Activated T-cell treated with anti-CD3 and anti-CD28 coated beads, Interleukin-2, amount 50 U/mL, for 72 hours (primary cell): ENCODE measurements around the gene COX11. TPM values are rescaled to one million over a fixed set of nuclear protein-coding genes. Genes with fewer than 3 reads are reported as not detected.
A peak's percentile ranks its signal among the peaks of the same experiment; 100 is the strongest.

Experiments
- ATAC-seq, 2 donors: fragments of 150-1000 bp; cut with Tn5 transposase; replicated peaks in 1 of 2; 2 replicates each; pipeline ENCODE4 v1.10.0; 2021; ENCODE audit warnings: moderate library complexity in 2 of 2, mild to moderate bottlenecking in 1 of 2
- DNase-seq, 2 donors: peaks; one replicate each; pipeline ENCODE4 v3.0.0; 2021 to 2022; ENCODE audit warnings: mixed read lengths in 1 of 2
- H3K27ac Mint-ChIP-seq: one replicate; pipeline ENCODE4 v1.8.0; 2022; ENCODE audit warnings: mild to moderate bottlenecking, moderate library complexity, mixed read lengths
- H3K27me3 Mint-ChIP-seq: one replicate; pipeline ENCODE4 v1.8.0; 2022; ENCODE audit warnings: low read depth, mixed read lengths
- H3K36me3 Mint-ChIP-seq, 2 donors: one replicate each; pipeline ENCODE4 v1.8.0; 2022; ENCODE audit warnings: mixed read lengths in 2 of 2, mild to moderate bottlenecking in 1 of 2; ENCODE audit not compliant: insufficient read depth in 2 of 2
- H3K4me1 Mint-ChIP-seq: one replicate; pipeline ENCODE4 v1.8.0; 2022; ENCODE audit warnings: low read depth, mixed read lengths
- H3K4me3 Mint-ChIP-seq, 2 donors: one replicate each; pipeline ENCODE4 v1.8.0; 2022; ENCODE audit warnings: mild to moderate bottlenecking in 2 of 2, mixed read lengths in 2 of 2, moderate library complexity in 2 of 2
- H3K9me3 Mint-ChIP-seq, 2 donors: one replicate each; pipeline ENCODE4 v1.8.0; 2022; ENCODE audit warnings: mixed read lengths in 2 of 2
- total RNA-seq, 2 donors: library from RNA; stranded (reverse); gene quantifications; one replicate each; pipeline ENCODE4 v1.2.3, GENCODE V29; 2022

Gene COX11, protein sequence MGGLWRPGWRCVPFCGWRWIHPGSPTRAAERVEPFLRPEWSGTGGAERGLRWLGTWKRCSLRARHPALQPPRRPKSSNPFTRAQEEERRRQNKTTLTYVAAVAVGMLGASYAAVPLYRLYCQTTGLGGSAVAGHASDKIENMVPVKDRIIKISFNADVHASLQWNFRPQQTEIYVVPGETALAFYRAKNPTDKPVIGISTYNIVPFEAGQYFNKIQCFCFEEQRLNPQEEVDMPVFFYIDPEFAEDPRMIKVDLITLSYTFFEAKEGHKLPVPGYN
- total RNA-seq = 10 to 100 TPM; 52.1 to 52.7 TPM

DNA sequence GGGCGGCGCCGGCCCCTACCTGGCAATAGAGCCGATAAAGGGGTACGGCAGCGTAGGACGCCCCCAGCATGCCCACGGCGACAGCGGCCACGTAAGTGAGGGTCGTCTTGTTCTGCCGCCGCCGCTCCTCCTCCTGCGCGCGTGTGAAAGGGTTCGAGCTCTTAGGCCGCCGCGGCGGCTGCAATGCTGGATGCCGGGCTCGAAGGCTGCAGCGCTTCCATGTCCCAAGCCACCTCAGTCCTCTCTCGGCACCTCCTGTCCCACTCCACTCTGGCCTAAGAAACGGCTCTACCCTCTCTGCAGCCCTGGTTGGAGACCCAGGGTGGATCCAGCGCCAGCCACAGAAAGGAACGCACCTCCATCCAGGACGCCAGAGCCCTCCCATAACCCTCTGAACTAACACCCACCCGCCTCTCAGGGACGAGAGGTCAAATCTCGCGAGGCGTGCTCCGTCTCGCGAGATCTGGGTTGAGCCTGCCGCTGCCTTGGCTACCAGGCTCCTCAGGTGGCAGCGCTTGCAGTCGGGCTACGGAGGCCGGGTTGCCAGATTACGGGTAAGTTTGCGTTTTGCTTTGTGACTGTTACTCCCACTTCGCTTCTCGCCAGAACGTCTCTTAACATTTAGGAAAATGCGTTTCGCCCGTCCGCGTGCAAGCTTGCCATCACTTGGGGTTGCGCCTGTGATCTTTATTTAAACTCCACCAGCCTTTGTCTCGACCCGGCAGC lies at the start of gene COX11, which contains the start of gene STXBP4:
TSS of gene COX11 (minus strand) at position 393 of the 726 bp plus-strand sequence. CDS start at position 385, 8 bp downstream.
TSS of gene STXBP4 (plus strand) at position 504 of the 726 bp plus-strand sequence. CDS start 17,455 bp downstream, outside the sequence.
- peaks cover 30% of the 10 kb centered on the region for H3K4me1 Mint-ChIP-seq
- no peaks in the 10 kb centered on the region for H3K27me3 Mint-ChIP-seq
- H3K36me3 Mint-ChIP-seq = peaks cover 0 to 1% of the 10 kb centered on the region in 2 donors
- DNase-seq (peak; percentile 93 to 95), ATAC-seq (peak; percentile 95 to 98)
- H3K27ac Mint-ChIP-seq = no peak within 1 kb of the TSS
- H3K4me3 Mint-ChIP-seq = no peak within 1 kb of the TSS
- H3K9me3 Mint-ChIP-seq = no peaks in the 10 kb centered on the region

- H3K4me1 Mint-ChIP-seq = no peaks in the 10 kb centered on the region
- no peak overlapping the region for H3K27ac Mint-ChIP-seq
- H3K4me3 Mint-ChIP-seq = no peak overlapping the region
- DNase-seq (no peak), ATAC-seq (no peak)
- H3K27me3 Mint-ChIP-seq = no peaks in the 10 kb centered on the region
- no peaks in the 10 kb centered on the region for H3K36me3 Mint-ChIP-seq
- H3K9me3 Mint-ChIP-seq = no peaks in the 10 kb centered on the region
These were observed 37.1 kb upstream of the COX11 start for GRCh38 chr17:55005520-55005919.

DNA sequence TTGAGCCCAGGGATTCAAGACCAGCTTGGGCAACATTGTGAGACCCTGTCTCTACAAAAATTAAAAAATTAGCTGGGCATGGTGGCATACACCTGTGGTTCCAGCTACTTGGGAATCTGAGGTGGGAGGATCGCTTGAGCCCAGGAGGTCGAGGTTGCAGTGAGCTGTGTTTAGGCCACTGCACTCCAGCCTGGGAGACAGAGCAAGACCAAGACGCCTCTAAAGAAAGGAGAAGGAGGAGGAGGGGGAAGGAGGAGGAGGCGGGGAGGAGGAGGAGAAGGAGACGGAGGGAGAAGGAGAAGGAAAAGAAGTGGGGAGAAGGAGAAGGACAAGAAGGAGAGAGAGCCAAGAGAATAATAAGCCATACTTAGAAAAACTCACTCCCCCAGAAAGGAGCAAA lies 36.0 kb upstream of the COX11 start:
- Mint-ChIP-seq H3K27me3 (no peaks in the 10 kb centered on the region), H3K36me3 (no peaks in the 10 kb centered on the region), H3K4me3 (no peak overlapping the region), H3K4me1 (no peaks in the 10 kb centered on the region), H3K27ac (no peak overlapping the region), H3K9me3 (no peaks in the 10 kb centered on the region)
- ATAC-seq = no peak
- DNase-seq = no peak

DNA sequence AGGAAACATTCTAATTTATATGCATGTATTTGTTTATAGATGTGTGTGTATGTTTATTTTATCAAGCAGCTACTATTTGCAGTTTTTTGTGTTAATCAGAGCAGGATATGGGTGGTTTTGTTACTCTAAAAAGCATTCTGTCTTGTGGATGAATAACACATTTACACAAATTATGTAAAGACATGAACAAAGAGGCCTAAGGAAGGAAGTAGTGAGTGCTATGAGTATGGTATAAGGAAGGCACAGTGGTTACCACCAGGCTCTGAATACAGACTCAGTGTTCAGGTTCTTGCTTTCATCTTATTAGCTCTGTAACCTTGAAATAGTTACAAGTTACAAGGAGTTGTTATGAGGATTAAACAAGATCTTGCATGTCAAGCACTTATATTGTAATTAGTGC lies 34.0 kb upstream of the COX11 start:
- Mint-ChIP-seq H3K4me3 (no peak overlapping the region), H3K36me3 (no peaks in the 10 kb centered on the region), H3K4me1 (no peaks in the 10 kb centered on the region), H3K27me3 (no peaks in the 10 kb centered on the region), H3K27ac (no peak overlapping the region), H3K9me3 (no peaks in the 10 kb centered on the region)
- DNase-seq = no peak
- ATAC-seq = no peak

GRCh38 chr17:54996441-54996840 lies 28.0 kb upstream of the COX11 start:
- H3K36me3 Mint-ChIP-seq = no peaks in the 10 kb centered on the region
- no peak for ATAC-seq
- no peak overlapping the region for H3K27ac Mint-ChIP-seq
- no peaks in the 10 kb centered on the region for H3K4me1 Mint-ChIP-seq
- H3K4me3 Mint-ChIP-seq = no peak overlapping the region
- no peaks in the 10 kb centered on the region for H3K27me3 Mint-ChIP-seq
- no peak for DNase-seq
- H3K9me3 Mint-ChIP-seq = no peaks in the 10 kb centered on the region

DNA sequence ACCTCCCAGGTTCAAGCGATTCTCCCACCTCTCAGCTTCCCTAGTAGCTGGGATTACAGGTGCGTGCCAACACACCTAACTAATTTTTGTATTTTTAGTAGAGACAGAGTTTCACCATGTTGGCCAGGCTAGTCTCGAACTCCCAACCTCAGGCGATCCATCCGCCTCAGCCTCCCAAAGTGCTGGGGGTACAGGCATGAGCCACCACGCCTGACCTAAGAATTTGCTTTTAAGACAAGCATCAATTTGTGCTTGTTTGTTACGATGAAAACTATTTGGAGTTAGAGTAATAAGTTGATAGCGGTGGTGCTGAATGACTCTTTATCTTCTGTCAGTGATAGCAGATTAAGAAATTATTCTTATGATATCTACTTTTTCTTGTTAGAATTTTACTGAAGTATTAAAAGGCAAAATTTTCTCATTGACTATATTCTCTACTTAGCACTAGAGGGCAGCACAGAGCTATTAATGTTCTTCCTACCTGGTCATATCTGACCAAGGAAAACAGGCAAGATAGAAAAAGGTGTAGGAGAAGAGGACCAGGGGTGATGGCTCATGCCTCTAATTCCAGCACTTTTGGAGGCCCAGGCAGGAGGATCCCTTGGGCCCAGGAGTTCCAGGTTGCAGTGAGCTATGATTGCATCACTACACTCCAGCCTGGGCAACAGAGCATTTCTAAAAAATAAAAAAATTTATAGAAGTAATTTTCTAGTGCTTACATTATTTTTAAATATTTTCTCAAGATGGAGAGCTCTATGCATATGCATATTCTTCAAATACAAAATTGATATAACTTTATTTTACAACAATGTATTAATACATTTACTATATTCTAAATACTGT lies 24.6 kb upstream of the COX11 start:
- Mint-ChIP-seq H3K27ac (no peak overlapping the region), H3K4me3 (no peak overlapping the region), H3K36me3 (no peaks in the 10 kb centered on the region), H3K9me3 (no peaks in the 10 kb centered on the region), H3K27me3 (no peaks in the 10 kb centered on the region), H3K4me1 (no peaks in the 10 kb centered on the region)
- ATAC-seq (peak; percentile 47 to 50), DNase-seq (peak in 1 of 2 donors; percentile 24)

- H3K27me3 Mint-ChIP-seq = no peaks in the 10 kb centered on the region
- ATAC-seq (no peak), DNase-seq (no peak)
- no peaks in the 10 kb centered on the region for H3K4me1 Mint-ChIP-seq
- no peaks in the 10 kb centered on the region for H3K9me3 Mint-ChIP-seq
- H3K36me3 Mint-ChIP-seq = no peaks in the 10 kb centered on the region
- no peak overlapping the region for H3K4me3 Mint-ChIP-seq
- H3K27ac Mint-ChIP-seq = no peak overlapping the region
These were observed 23.1 kb upstream of the COX11 start for GRCh38 chr17:54991567-54991966.

GRCh38 chr17:54990118-54990517 lies 21.7 kb upstream of the COX11 start:
- no peak overlapping the region for H3K4me3 Mint-ChIP-seq
- ATAC-seq (no peak), DNase-seq (no peak)
- no peaks in the 10 kb centered on the region for H3K27me3 Mint-ChIP-seq
- H3K4me1 Mint-ChIP-seq = no peaks in the 10 kb centered on the region
- H3K9me3 Mint-ChIP-seq = no peaks in the 10 kb centered on the region
- no peaks in the 10 kb centered on the region for H3K36me3 Mint-ChIP-seq
- H3K27ac Mint-ChIP-seq = no peak overlapping the region

DNA sequence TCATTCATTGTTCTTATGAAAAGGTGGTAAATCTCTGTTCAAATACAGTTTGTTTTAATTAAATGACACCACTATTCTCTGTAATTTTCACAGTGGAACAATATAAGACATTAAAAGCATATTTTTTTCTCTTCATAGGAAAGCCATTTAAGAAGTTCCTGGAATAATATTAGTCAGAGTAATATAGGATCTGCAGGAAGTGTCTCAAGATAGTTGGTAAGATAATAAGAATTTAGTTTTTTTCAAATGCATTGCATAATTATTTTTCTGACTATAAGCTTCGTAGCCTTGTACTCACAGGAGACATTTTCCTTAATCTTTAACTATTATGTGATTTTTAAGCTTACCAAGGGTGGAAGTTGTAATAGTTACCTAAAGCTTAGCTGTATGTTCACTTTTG lies 17.0 kb upstream of the COX11 start:
- no peak overlapping the region for H3K27ac Mint-ChIP-seq
- no peak overlapping the region for H3K4me3 Mint-ChIP-seq
- H3K4me1 Mint-ChIP-seq = no peaks in the 10 kb centered on the region
- DNase-seq = no peak
- H3K36me3 Mint-ChIP-seq = no peaks in the 10 kb centered on the region
- H3K9me3 Mint-ChIP-seq = no peaks in the 10 kb centered on the region
- no peaks in the 10 kb centered on the region for H3K27me3 Mint-ChIP-seq
- ATAC-seq = no peak

- Mint-ChIP-seq H3K36me3 (no peaks in the 10 kb centered on the region), H3K27me3 (no peaks in the 10 kb centered on the region), H3K4me1 (peaks cover 6% of the 10 kb centered on the region), H3K4me3 (no peak overlapping the region), H3K27ac (no peak overlapping the region), H3K9me3 (no peaks in the 10 kb centered on the region)
- ATAC-seq (no peak), DNase-seq (no peak)
These were observed 14.8 kb upstream of the COX11 start for GRCh38 chr17:54983260-54983659.

- Mint-ChIP-seq H3K4me3 (no peak overlapping the region), H3K4me1 (peaks cover 6% of the 10 kb centered on the region), H3K9me3 (no peaks in the 10 kb centered on the region), H3K27ac (no peak overlapping the region), H3K36me3 (no peaks in the 10 kb centered on the region), H3K27me3 (no peaks in the 10 kb centered on the region)
- ATAC-seq = no peak
- DNase-seq = no peak
These were observed 13.9 kb upstream of the COX11 start for GRCh38 chr17:54982399-54982798.

GRCh38 chr17:54980375-54980774 lies 11.9 kb upstream of the COX11 start:
- DNase-seq (no peak), ATAC-seq (no peak)
- H3K36me3 Mint-ChIP-seq = no peaks in the 10 kb centered on the region
- no peaks in the 10 kb centered on the region for H3K9me3 Mint-ChIP-seq
- H3K27me3 Mint-ChIP-seq = no peaks in the 10 kb centered on the region
- no peak overlapping the region for H3K4me3 Mint-ChIP-seq
- peaks cover 6% of the 10 kb centered on the region for H3K4me1 Mint-ChIP-seq
- H3K27ac Mint-ChIP-seq = no peak overlapping the region

DNA sequence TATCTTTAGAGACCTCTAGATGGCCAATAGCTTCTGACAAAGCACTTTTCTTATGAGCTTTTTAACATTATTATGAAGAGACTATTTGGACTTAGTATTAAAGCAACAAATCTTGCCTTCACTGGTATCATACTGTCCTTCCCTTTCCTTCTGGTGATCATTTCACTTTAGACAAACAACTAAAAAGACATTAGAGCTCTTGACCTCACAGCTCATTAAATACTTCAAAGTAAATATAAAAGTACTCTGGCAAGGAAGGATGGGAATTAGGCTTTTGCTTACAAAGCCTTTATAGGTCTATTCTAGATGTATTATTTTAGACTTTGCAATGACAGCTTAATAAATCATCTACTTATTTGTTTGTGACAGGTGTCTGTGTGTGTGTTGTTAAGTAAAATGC lies 11.2 kb upstream of the COX11 start:
- no peak overlapping the region for H3K4me3 Mint-ChIP-seq
- no peaks in the 10 kb centered on the region for H3K9me3 Mint-ChIP-seq
- no peaks in the 10 kb centered on the region for H3K27me3 Mint-ChIP-seq
- no peak for DNase-seq
- no peak overlapping the region for H3K27ac Mint-ChIP-seq
- peaks cover 6% of the 10 kb centered on the region for H3K4me1 Mint-ChIP-seq
- no peak for ATAC-seq
- no peaks in the 10 kb centered on the region for H3K36me3 Mint-ChIP-seq
